GM13977 (cell line): Measurements from ENCODE around the gene BRCA2.

ENCODE experiments used
- DNase-seq: peaks from one replicate; pipeline ENCODE4 v3.0.0; 2012; ENCODE audit warnings: low spot score
- CTCF ChIP-seq: IDR thresholded peaks from 2 replicates; pipeline ENCODE4 v1.5.1; 2012; ENCODE audit warnings: mild to moderate bottlenecking, control low read depth; ENCODE audit not compliant: insufficient read depth; ENCODE audit errors: extremely low read depth, missing control alignments
- in situ Hi-C: fragments of 300-500 bp; cut with MboI; formaldehyde crosslinking; loops from one replicate; pipeline ENCODE4 v1.12.0; 2022; ENCODE audit warnings: low sequenced_read_pairs, low pct_unique_long_range_greater_than_20kb, mixed read lengths, inconsistent platforms; ENCODE audit not compliant: unreplicated experiment

BRCA2 gene

GRCh38 chr13:32445461-32445860 lies 130.2 kb downstream of the BRCA2 start:
- no peak for TF ChIP-seq CTCF
- in situ Hi-C loops, result no loop called here
- no peak for DNase-seq

GRCh38 chr13:32446220-32446619 lies 130.9 kb downstream of the BRCA2 start:
- in situ Hi-C loops, result no loop called here
- no peak for TF ChIP-seq CTCF
- no peak for DNase-seq

- in situ Hi-C loops, result no loop called here
- no peak for DNase-seq
- no peak for TF ChIP-seq CTCF
Observed at GRCh38 chr13:32446773-32447465, 131.6 kb downstream of the BRCA2 start.

- TF ChIP-seq CTCF, result no peak
- no peak for DNase-seq
- in situ Hi-C loops, result no loop called here
Observed at GRCh38 chr13:32447894-32448623, 132.8 kb downstream of the BRCA2 start.

GRCh38 chr13:32448972-32449371 lies 133.7 kb downstream of the BRCA2 start:
- in situ Hi-C loops, result no loop called here
- DNase-seq, result no peak
- no peak for TF ChIP-seq CTCF
